Spinal cord (tissue), 10 donors: ENCODE results near the gene ATP8A2. TPM values are rescaled to one million over a fixed set of nuclear protein-coding genes. Genes with fewer than 3 reads are reported as not detected.

Source experiments
- DNase-seq, 6 donors: peaks; one replicate each; pipeline versions ENCODE4 v3.0.0 to v3.0.0-alpha.2; 2013 to 2015; ENCODE audit warnings: low spot score in 6 of 6, low read depth in 4 of 6
- H3K27ac ChIP-seq: one replicate; pipeline ENCODE4 v1.5.1; 2013; ENCODE audit warnings: low read depth, low read length, control low read depth
- H3K27me3 ChIP-seq: one replicate; pipeline ENCODE4 v1.6.1; 2013; ENCODE audit warnings: low read length; ENCODE audit not compliant: control insufficient read depth, insufficient read depth
- H3K36me3 ChIP-seq: one replicate; pipeline ENCODE4 v1.6.1; 2013; ENCODE audit warnings: low read length; ENCODE audit not compliant: control insufficient read depth, insufficient read depth
- H3K4me1 ChIP-seq: one replicate; pipeline ENCODE4 v1.6.1; 2013; ENCODE audit warnings: low read length; ENCODE audit not compliant: control insufficient read depth, insufficient read depth
- H3K4me3 ChIP-seq: one replicate; pipeline ENCODE4 v1.5.1; 2013; ENCODE audit warnings: low read depth, low read length, control low read depth
- H3K9me3 ChIP-seq: one replicate; pipeline ENCODE4 v1.6.1; 2013; ENCODE audit warnings: low read length; ENCODE audit not compliant: control insufficient read depth, insufficient read depth
- WGBS: methylation state at CpG from one replicate; pipeline ENCODE4 v1.1.5; 2013; ENCODE audit warnings: missing lambda C conversion rate; ENCODE audit not compliant: insufficient coverage; 5-methylcytosine and 5-hydroxymethylcytosine counted together
- polyA plus RNA-seq, 2 donors: library from polyadenylated mRNA; unstranded; fragments of 120-200 nt; gene quantifications; one replicate each; pipeline ENCODE4 v1.2.1, GENCODE V29; 2013; ENCODE audit not compliant: insufficient read length in 2 of 2
- total RNA-seq, 2 donors: library from RNA; depleted of rRNA in 1 of 2; stranded (reverse); fragments of 120-200 nt in 1 of 2; fragments of >200 nt in 1 of 2; gene quantifications; one replicate each; pipeline versions ENCODE4 v1.2.3 to v1.2.4, GENCODE V29; 2013 to 2014
- donor health status: healthy.

ATP8A2 gene
- total and polyA plus RNA-seq, 4 donors, result 14.9 to 59.0 (median 28.0) TPM

GRCh38 chr13:25625414-25625813, 253.6 kb downstream of the ATP8A2 start:
- H3K9me3 ChIP-seq, result no peaks in the 10 kb centered on the region
- H3K27me3 ChIP-seq, result no peaks in the 10 kb centered on the region
- no peaks in the 10 kb centered on the region for H3K36me3 ChIP-seq
- no CpG with 5 or more reads among the region's 2 CpGs for WGBS
- no peak overlapping the region for H3K4me3 ChIP-seq
- DNase-seq, result no peak
- H3K4me1 ChIP-seq, result no peaks in the 10 kb centered on the region
- H3K27ac ChIP-seq, result no peak overlapping the region

- H3K4me3 ChIP-seq, result no peak overlapping the region
- H3K9me3 ChIP-seq, result no peaks in the 10 kb centered on the region
- 33% methylated on average over 1 of the region's 7 CpGs for WGBS
- no peaks in the 10 kb centered on the region for H3K36me3 ChIP-seq
- DNase-seq, result peak in 2 of 6 donors; percentile 40 to 56
- no peaks in the 10 kb centered on the region for H3K27me3 ChIP-seq
- no peaks in the 10 kb centered on the region for H3K4me1 ChIP-seq
- no peak overlapping the region for H3K27ac ChIP-seq
Observed at GRCh38 chr13:25630329-25630900, 258.6 kb downstream of the ATP8A2 start.

GRCh38 chr13:25632166-25632888, 260.6 kb downstream of the ATP8A2 start:
- Histone ChIP-seq H3K36me3 (no peaks in the 10 kb centered on the region), H3K4me3 (no peak overlapping the region), H3K27ac (no peak overlapping the region), H3K27me3 (no peaks in the 10 kb centered on the region), H3K9me3 (no peaks in the 10 kb centered on the region), H3K4me1 (no peaks in the 10 kb centered on the region)
- DNase-seq, result no peak
- 60% methylated on average over 4 of the region's 8 CpGs for WGBS

- peak in 1 of 6 donors; percentile 44 for DNase-seq
- Histone ChIP-seq H3K4me1 (no peaks in the 10 kb centered on the region), H3K4me3 (no peak overlapping the region), H3K9me3 (no peaks in the 10 kb centered on the region), H3K27me3 (no peaks in the 10 kb centered on the region), H3K27ac (no peak overlapping the region), H3K36me3 (no peaks in the 10 kb centered on the region)
- no CpG with 5 or more reads among the region's 5 CpGs for WGBS
Observed at GRCh38 chr13:25633093-25633492, 261.3 kb downstream of the ATP8A2 start.

GRCh38 chr13:25645681-25646080, 273.9 kb downstream of the ATP8A2 start:
- no peak for DNase-seq
- H3K27ac ChIP-seq, result no peak overlapping the region
- no peaks in the 10 kb centered on the region for H3K27me3 ChIP-seq
- no peaks in the 10 kb centered on the region for H3K4me1 ChIP-seq
- WGBS, result no CpG with 5 or more reads among the region's 1 CpG
- no peaks in the 10 kb centered on the region for H3K36me3 ChIP-seq
- H3K9me3 ChIP-seq, result no peaks in the 10 kb centered on the region
- H3K4me3 ChIP-seq, result no peak overlapping the region

- Histone ChIP-seq H3K36me3 (no peaks in the 10 kb centered on the region), H3K4me3 (no peak overlapping the region), H3K27me3 (no peaks in the 10 kb centered on the region), H3K4me1 (no peaks in the 10 kb centered on the region), H3K27ac (no peak overlapping the region), H3K9me3 (no peaks in the 10 kb centered on the region)
- WGBS, result no CpG with 5 or more reads among the region's 1 CpG
- DNase-seq, result no peak
Observed at GRCh38 chr13:25649001-25649633, 277.3 kb downstream of the ATP8A2 start.

GRCh38 chr13:25652764-25653163, 281.0 kb downstream of the ATP8A2 start:
- 33% methylated on average over 2 of the region's 2 CpGs for WGBS
- H3K9me3 ChIP-seq, result no peaks in the 10 kb centered on the region
- no peak for DNase-seq
- no peaks in the 10 kb centered on the region for H3K36me3 ChIP-seq
- no peak overlapping the region for H3K4me3 ChIP-seq
- H3K27me3 ChIP-seq, result no peaks in the 10 kb centered on the region
- H3K27ac ChIP-seq, result no peak overlapping the region
- no peaks in the 10 kb centered on the region for H3K4me1 ChIP-seq

GRCh38 chr13:25654322-25654721, 282.5 kb downstream of the ATP8A2 start:
- WGBS, result 94% methylated on average over 4 of the region's 4 CpGs
- Histone ChIP-seq H3K9me3 (no peaks in the 10 kb centered on the region), H3K4me1 (no peaks in the 10 kb centered on the region), H3K27me3 (no peaks in the 10 kb centered on the region), H3K36me3 (no peaks in the 10 kb centered on the region), H3K27ac (no peak overlapping the region), H3K4me3 (no peak overlapping the region)
- DNase-seq, result no peak

- no peak overlapping the region for H3K27ac ChIP-seq
- H3K27me3 ChIP-seq, result no peaks in the 10 kb centered on the region
- peak in 1 of 6 donors; percentile 69 for DNase-seq
- H3K4me3 ChIP-seq, result no peak overlapping the region
- no peaks in the 10 kb centered on the region for H3K36me3 ChIP-seq
- WGBS, result 37% methylated on average over 3 of the region's 3 CpGs
- no peaks in the 10 kb centered on the region for H3K9me3 ChIP-seq
- no peaks in the 10 kb centered on the region for H3K4me1 ChIP-seq
Observed at GRCh38 chr13:25657157-25657556, 285.4 kb downstream of the ATP8A2 start.
